K562 (cell line): ENCODE data around the gene SCG2. TPM values are rescaled to one million over a fixed set of nuclear protein-coding genes. Genes with fewer than 3 reads are reported as not detected.
A peak's percentile ranks its signal among the peaks of the same experiment; 100 is the strongest.

ENCODE experiments used
- CREB1 ChIP-seq, 2 experiments: sonication (generic) in 1 of 2; formaldehyde crosslinking in 1 of 2; IDR thresholded peaks; 2 replicates each; pipeline versions ENCODE4 v1.6.1 to v1.8.0; 2012 to 2022; ENCODE audit warnings: inconsistent platforms in 1 of 2, mild to moderate bottlenecking in 1 of 2, missing genetic modification reagents in 1 of 2, moderate library complexity in 1 of 2
- DMBX1 ChIP-seq: fragments of 250-450 bp; sonication (Bioruptor Pico); IDR thresholded peaks from 2 replicates; pipeline ENCODE4 v1.8.0; 2022; ENCODE audit warnings: inconsistent platforms, mild to moderate bottlenecking, moderate library complexity, borderline replicate concordance
- HINFP ChIP-seq: fragments of 450-650 bp; conservative IDR thresholded peaks from 2 replicates; pipeline ENCODE4 v1.6.1; 2016; ENCODE audit warnings: missing genetic modification characterization, low read depth, mild to moderate bottlenecking, control low read depth, missing compliant biosample characterization
- HIVEP1 ChIP-seq: fragments of 250-450 bp; sonication (Bioruptor Pico); IDR thresholded peaks from 2 replicates; pipeline ENCODE4 v1.4.0; 2020; ENCODE audit warnings: mild to moderate bottlenecking
- MIER1 ChIP-seq: fragments of 450-650 bp; IDR thresholded peaks from 2 replicates; pipeline ENCODE4 v1.6.1; 2016; ENCODE audit warnings: antibody characterized with exemption, mild to moderate bottlenecking, low read depth
- POLR3G ChIP-seq: IDR thresholded peaks from 2 replicates; pipeline ENCODE4 v1.6.1; 2011; ENCODE audit not compliant: insufficient read length, insufficient replicate concordance; ENCODE audit errors: extremely low read depth
- SFPQ ChIP-seq: fragments of 200-400 bp; formaldehyde crosslinking; IDR thresholded peaks from 2 replicates; pipeline ENCODE4 v1.6.1; 2017; ENCODE audit warnings: mild to moderate bottlenecking, low read depth, low read length, moderate library complexity
- SIRT6 ChIP-seq: IDR thresholded peaks from one replicate; pipeline ENCODE4 v1.6.1; 2012; ENCODE audit warnings: low read depth, mild to moderate bottlenecking, control low read depth, inconsistent platforms, low read length, moderate library complexity
- XRCC4 ChIP-seq: IDR thresholded peaks from one replicate; pipeline ENCODE4 v1.6.1; 2011; ENCODE audit not compliant: insufficient read depth, insufficient read length; ENCODE audit errors: extremely low read depth
- ZBTB12 ChIP-seq: fragments of 250-450 bp; sonication (Bioruptor Pico); IDR thresholded peaks from 2 replicates; pipeline ENCODE4 v1.4.0; 2020
- ZC3H11A ChIP-seq: IDR thresholded peaks from 2 replicates; pipeline ENCODE4 v1.6.1; 2012; ENCODE audit warnings: low read depth, low read length, improper control_type of control experiment
- ZFP30 ChIP-seq: fragments of 250-450 bp; sonication (Bioruptor Pico); IDR thresholded peaks from 2 replicates; pipeline ENCODE4 v1.8.0; 2022; ENCODE audit warnings: moderate library complexity, mild to moderate bottlenecking, inconsistent platforms, borderline replicate concordance
- ZNF133 ChIP-seq: fragments of 250-450 bp; sonication (Bioruptor Pico); IDR thresholded peaks from 2 replicates; pipeline ENCODE4 v1.4.0; 2020; ENCODE audit warnings: mild to moderate bottlenecking
- ZNF197 ChIP-seq: fragments of 200-800 bp; sonication (Bioruptor generic); IDR thresholded peaks from 2 replicates; pipeline ENCODE4 v1.6.1; 2016; ENCODE audit warnings: low read depth, missing genetic modification characterization, missing compliant biosample characterization
- polyA plus RNA-seq, 8 experiments: library from polyadenylated mRNA; depleted of rRNA in 4 of 8; stranded (reverse) in 5 of 8; unstranded in 3 of 8; fragments of >200 nt; fragmentation: Nextera tagmentation in 2 of 8; fragmentation: Illumina TruSeq in 1 of 8; extraction: Ambion mirVana in 2 of 8; extraction: Trizol in 1 of 8; gene quantifications; 2 replicates each; pipeline versions ENCODE4 v1.2.1 to v1.2.3, GENCODE V29; 2011 to 2014; ENCODE audit warnings: inconsistent platforms in 1 of 8, missing spikeins in 1 of 8
- total RNA-seq, 7 experiments: library from RNA; depleted of rRNA in 6 of 7; stranded (reverse); fragments of >200 nt in 6 of 7; fragmentation: Illumina TruSeq in 2 of 7; extraction: Trizol in 2 of 7; gene quantifications; 2 replicates each; pipeline versions ENCODE4 v1.2.1 to v1.2.3, GENCODE V29; 2011 to 2021; ENCODE audit warnings: low replicate concordance in 1 of 7

The SCG2 gene
- total and polyA plus RNA-seq, 9 of the 15 experiments (the other 6 are each of a cell fraction or from before 2014, with no cell fraction given), result 0.07 to 1.6 (median 1.1) TPM

- TF ChIP-seq ZBTB12 (CRISPR knock-in tag) (no peak), ZNF197 (CRISPR knock-in tag) (no peak), DMBX1 (CRISPR knock-in tag) (peak; percentile 34; the same call in 1 of the 2 replicates), HIVEP1 (CRISPR knock-in tag) (no peak), SIRT6 (no peak), POLR3G (no peak), XRCC4 (no peak), CREB1 (IDR thresholded peaks at IDR 0.05) (no peak), CREB1 (CRISPR knock-in tag; IDR thresholded peaks at IDR 0.05) (0 out of 2 replicates have a peak, but pooled peaks have one; percentile 44), SFPQ (no peak), ZC3H11A (no peak), HINFP (tag) (no peak), MIER1 (peak; percentile 90), ZNF133 (CRISPR knock-in tag) (no peak), ZFP30 (CRISPR knock-in tag) (no peak)
Measured at GRCh38 chr2:223601932-223602666, at the start of gene SCG2 (continued).
